ENCODE data around the gene COMMD2.
A peak's percentile ranks its signal among the peaks of the same experiment; 100 is the strongest.

COMMD2 gene

DNA sequence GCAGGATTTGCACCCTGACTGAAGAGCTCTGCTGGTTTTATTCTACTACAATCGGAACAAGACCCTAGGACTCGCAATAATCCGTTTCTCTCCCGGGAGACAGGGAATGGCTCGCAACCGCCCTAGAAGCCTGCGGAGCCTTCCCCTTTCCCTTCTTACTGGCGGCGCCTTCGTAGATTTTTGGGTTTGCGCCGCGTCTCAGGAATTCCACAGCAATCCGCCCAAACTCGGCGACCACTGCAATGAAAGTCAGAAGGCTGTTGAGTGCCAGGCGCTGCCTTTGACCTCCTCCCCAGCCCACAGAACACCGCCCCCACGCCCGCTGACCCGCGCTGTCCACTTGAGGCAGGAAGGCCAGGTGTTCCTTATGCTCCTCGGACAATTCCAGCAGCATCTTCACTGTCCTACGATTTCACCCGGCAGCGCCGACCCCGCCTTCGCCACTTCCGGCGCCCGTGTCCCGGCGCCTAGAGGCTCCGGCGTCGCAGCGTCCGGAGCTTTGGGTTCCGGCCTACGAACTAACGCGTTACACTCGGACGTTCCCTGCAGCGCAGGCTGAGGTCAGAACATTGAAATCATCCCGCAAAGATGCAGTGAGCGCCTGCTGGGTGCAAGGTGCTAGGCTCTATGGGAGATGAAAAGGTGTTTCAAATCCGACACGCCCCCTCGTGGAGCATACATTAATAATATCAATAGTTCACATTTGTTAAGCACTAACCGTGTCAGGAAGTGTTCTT is at the start of gene COMMD2:
Gene COMMD2, minus strand, starts transcription at position 439 of the 737 bp plus-strand sequence. Its CDS starts 45 bp downstream, at position 394.
- DNase-seq: peak; percentile 61 to 89 (median 77)
- intact Hi-C loops (cut with DNase I): no loop called here

DNA sequence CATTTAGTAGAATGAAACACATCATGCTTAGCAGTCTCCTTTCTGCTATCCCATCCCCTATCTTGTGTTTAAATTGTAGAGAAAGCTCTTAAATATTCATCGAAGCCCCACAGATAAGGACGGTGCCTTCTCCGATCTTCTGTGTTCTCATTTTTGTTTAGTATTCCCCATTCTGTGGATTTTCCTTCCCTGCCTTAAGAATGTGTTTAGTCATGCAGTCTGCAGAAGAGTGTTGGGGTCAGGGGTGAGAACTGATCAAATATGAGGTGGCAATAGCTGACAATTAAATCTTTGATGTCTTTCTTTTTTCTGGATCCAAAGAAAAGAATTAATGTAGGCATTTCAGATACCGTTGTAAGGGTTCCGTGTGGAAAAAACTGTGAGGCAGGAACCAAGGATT is 49.4 kb upstream of the COMMD2 start:
- intact Hi-C loops (cut with DNase I): no loop called here
- DNase-seq: no peak

DNA sequence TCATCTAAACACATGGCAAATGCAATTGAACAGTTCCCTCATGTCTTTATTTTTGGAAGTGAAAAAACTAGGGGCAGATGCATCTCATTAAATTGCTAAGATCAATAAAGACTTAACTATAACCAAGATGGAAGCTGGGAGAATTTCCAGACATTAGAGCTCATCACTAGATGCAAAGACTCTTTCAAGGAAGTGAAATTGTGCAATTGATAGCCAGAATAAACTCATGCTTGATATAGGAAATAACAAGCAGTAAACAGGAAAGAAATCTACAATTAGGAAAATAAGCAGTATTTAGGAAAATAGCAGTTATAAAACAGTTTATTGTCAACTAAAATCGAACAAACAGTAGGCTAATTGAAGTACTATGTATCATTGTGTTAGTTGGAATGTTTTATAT is 48.9 kb upstream of the COMMD2 start:
- intact Hi-C loops (cut with DNase I): no loop called here
- DNase-seq: no peak

DNA sequence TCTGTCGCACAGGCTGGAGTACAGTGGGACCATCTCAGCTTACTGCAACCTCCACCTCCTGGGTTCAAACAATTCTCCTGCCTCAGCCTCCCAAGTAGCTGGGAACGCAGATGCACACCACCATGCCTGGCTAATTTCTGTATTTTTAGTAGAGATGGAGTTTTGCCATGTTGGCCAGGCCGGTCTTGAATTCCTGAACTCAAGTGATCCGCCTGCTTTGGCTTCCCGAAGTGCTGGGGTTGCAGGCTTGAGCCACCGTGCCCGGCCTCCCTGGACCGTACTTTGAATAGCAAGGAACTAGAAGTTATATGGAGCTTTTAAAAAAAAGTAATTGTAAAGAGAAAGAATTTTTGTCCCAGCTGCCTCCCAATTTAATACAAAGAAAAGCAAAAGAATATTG is 48.4 kb upstream of the COMMD2 start:
- intact Hi-C loops (cut with DNase I): no loop called here
- no peak for DNase-seq

DNA sequence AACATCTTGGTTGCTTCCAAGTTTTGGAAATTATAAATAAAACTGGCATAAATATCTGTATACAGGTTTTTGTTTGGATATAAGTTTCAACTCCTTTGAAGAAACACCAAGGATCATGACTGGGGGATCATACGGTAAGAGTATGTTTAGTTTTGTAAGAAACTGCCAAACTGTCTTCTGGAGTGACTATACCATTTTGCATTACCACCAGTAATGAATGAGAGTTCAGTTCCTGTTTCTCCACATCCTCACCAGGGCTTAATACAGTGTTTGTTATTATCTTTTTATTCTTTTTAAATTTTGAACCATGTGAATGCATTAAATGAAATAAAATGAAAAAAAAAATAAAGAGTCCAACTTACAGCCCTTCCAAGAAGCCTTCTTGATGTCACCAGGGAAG is 43.7 kb upstream of the COMMD2 start:
- intact Hi-C loops (cut with DNase I): no loop called here

DNA sequence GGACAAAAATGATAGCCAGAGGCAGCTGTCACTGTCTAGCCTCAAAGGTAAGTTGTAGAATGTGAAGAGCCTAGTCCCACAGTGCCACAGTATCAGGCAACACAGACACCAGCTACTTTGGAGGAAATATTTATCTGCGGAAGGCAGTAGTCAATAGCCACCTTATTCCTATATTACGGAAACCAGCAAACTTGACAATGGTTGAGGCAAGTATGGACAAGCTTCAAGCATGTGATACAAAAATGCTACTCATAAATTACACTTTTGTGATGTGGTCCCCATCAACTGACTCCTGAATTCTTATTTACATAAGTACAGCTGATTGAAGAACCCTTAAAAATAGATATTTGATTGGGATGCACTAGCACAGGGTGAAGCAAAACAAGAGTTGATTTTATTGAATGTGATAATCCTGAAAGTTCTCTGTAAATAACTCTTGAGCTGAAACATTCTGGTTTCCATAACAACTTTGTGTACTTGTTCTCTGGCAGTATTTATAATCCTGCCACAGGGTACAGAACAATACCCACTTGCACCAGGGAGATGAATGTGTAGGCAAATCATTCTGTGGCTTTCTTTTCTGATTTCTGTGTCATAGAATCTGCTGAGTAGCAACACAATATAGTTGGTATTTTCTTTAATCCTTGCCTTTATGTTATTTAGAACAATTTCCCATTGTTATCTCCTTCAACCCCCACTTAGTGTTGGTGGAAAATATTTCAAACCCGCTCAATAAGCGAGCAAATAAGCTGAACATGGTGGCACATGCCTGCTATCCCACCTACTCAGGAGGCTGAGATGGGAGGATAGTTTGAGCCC is 40.4 kb upstream of the COMMD2 start, which contains the start of gene ANKUB1:
Gene ANKUB1, minus strand, starts transcription at position 103 of the 819 bp plus-strand sequence. CDS start 188 bp downstream, outside the sequence.
- intact Hi-C loops (cut with DNase I): no loop called here
- no peak for DNase-seq

More for the DNA sequence above, 43.7 kb upstream of the COMMD2 start:
- no peak for DNase-seq

DNA sequence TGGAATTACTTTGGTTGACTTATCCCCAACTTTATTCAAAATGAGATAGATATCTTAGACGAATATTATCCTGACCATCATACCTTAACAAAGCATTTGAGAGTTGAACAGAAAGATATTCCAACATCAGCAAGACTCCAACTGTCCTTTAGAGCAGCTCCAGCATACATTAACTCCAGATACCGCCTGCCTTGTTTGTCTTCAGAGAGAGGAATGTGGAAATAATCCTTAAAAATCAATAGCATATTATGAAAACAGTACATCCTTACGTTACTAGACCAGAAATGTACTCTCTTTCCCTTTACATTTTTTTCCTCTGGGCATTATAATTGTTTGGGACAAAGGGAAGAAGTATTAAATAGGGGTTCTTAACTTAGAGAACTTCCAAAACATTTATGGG is 38.4 kb upstream of the COMMD2 start:
- no peak for DNase-seq

DNA sequence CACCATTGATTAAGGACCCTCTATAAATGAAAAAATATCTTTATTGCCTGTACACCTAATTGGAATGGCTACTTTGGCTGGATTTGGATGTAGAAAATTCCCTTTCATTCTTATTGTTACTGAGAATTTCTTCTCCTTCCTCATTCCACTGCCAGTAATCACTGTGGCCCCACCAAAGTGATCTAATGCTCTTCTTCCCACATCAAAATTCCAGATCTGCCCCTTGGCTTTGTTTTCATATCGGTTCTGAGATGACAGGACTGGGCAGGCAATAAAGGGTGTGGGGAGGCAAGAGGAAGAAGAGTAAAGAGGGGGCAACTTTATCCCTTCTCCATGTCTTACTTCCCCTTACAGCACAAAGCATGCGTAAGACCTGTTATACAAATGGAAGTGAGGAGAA is 38.0 kb upstream of the COMMD2 start:
- intact Hi-C loops (cut with DNase I): no loop called here
- DNase-seq: no peak

More for the DNA sequence above, 38.4 kb upstream of the COMMD2 start:
- intact Hi-C loops (cut with DNase I): no loop called here

DNA sequence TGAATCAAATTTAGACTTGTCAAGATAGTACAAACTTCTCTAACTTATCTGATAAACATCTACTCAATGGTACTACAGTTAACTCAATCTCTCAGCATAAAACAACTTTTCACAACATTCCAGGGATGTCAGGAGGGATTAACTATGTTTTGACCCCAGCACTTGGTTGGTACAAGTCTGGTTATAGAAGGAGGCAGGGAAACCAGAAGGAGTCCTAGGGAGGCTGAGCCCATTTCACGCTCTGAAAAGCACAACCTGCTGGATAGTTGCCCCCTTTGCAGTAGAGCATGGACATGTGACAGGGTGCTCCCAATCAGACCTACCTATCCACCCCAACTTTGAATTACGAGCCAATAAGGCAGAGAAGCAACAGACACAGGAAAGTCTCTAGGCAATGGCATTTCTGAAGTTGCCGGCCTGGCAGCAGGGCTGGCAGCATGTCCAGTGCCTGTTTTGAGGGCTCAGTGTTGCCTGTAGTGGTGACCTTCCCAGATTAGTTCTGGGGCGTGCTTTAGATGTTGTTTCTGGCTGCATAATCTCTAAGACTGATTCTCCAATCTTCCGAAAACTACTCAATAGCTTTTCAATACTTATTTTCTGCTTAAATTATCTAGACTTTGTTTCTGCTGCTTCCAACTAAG is 31.9 kb upstream of the COMMD2 start:
- DNase-seq: no peak
- intact Hi-C loops (cut with DNase I): no loop called here

DNA sequence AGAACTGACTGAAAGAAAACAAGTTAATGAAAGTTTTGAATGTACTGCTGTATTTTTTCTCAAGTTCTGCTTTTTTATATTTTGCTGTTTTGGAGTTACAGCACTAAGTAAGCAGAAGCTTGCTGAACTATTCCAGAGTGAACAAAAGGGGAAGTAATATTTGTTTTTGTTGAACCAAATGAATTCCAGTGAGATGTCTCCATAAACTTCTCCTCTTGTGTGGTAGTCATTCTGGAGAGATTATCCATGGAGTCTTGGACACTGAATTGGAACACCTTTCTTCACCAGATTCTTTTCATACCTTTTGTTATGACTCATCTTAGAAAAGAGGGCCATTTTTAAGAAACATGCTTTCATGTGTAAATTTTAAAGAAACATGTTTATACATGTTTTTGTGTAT is 31.3 kb upstream of the COMMD2 start:
- no peak for DNase-seq
- intact Hi-C loops (cut with DNase I): no loop called here

DNA sequence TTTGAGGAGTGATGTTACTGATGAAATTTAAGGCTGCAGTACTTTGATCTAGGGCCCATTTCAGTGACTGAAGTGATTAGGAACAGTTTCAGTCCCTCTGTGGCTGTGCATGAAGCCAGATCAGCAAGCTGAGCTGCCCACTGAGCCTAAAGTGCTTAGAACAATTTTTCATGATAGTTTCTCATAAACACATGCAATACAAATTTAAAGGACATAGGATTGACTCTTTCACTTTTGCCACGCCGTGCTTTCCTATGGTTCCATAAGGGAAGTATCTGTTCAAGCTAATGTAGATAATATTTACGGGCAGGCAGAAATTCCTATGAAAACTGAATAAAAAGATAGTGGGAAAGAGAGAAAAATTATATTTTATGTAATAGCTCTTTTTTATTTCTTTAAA is 29.5 kb upstream of the COMMD2 start:
- intact Hi-C loops (cut with DNase I): no loop called here
- no peak for DNase-seq

DNA sequence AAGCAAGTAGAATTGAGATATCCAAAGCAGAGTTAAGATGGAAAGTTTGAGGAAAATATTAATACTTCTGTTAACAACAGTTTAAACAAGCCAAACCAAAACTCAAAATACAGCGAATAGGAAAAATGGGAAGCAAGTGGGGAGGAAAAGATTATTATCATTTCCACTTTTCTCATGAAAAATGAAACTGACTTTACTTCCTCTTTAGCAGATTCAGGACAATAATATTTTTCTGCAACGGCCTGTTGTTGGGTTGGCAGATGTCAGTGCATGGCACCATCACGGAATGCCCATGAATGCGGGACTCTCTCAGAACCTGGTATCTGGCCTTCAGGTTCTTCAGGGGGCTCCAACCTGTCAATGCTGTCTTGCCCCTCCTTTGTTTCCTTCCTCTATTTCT is 28.9 kb upstream of the COMMD2 start:
- no peak for DNase-seq

DNA sequence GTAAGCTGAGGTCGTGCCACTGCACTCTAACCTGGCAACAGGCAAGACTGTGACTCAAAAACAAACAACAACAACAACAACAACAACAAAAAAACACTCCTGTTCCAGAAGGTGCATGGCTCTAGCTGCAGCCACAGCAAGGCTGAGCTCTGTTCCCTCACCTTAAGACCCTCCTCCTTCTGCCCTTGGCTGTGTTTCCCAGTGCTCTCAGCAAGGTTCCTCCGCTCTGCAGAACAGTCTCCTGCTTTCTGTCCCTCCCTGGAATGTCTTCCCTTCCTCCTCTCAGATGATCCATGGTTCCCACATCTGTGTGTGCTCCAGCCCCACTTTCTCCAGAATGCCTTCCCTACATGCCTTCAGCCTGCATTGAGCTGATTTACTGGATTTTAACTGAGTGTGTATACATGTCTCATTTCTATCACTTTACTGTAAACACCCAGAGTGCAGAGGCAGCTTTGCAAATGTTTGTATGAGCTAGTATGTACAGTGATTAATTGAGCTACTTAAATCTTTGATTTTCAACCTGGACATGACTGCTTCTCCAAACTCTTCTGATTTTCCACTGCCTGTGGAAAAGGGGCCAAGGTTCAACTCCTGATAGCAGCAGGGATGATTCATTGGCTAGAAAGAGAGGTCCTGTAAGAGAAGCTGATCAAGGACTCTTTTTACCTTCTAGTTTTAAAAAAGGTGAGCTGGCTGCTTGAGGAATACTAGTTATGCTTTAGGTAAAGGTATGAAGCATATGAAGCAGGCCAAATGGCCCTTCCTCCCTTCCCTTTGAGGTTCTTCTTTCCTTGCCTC is 25.3 kb upstream of the COMMD2 start:
- intact Hi-C loops (cut with DNase I): no loop called here
- DNase-seq: no peak

More for the DNA sequence above, 28.9 kb upstream of the COMMD2 start:
- intact Hi-C loops (cut with DNase I): no loop called here

DNA sequence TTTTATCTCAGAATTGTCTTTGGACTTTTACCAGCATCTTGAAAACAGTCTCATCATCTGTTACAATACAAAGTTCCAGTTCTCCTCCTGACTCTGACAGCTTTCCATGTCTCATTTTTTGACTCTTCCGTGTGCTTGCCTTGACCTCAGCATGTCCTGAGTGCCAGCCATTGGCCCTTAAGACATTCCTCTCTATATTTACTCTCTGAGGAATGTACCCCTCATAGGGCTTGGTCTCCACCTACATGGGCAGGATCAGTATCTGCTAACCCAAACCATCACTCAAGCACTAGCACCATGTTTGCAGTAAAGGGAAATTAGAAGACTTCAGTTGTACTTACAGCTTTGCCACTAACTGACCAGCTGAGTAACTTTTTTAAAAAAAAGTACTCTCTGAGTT is 23.9 kb upstream of the COMMD2 start:
- intact Hi-C loops (cut with DNase I): no loop called here
- DNase-seq: no peak

DNA sequence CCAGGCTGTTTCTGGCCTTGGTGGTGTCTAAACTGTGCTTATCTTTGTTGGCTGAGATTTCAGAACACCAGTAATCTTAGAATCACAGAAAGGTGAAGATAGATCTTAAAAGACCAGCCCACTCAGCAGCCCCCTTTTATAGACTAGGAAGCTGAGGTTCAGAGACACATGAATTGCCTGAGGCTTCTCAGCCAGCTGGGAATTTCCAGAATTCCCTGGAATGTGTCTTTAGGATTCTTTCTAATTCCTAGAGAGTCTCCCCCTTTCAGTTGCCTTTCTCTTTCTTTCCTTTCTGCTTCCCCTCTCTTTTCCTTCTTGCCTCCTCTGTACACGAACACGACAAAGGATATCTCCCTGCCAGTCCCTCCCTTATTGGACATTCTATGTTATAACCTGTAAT is 20.6 kb upstream of the COMMD2 start:
- intact Hi-C loops (cut with DNase I): loop anchor here (5.0 kb wide), 1 partner anchor 34 kb away; no protein-coding TSS in a partner anchor

DNA sequence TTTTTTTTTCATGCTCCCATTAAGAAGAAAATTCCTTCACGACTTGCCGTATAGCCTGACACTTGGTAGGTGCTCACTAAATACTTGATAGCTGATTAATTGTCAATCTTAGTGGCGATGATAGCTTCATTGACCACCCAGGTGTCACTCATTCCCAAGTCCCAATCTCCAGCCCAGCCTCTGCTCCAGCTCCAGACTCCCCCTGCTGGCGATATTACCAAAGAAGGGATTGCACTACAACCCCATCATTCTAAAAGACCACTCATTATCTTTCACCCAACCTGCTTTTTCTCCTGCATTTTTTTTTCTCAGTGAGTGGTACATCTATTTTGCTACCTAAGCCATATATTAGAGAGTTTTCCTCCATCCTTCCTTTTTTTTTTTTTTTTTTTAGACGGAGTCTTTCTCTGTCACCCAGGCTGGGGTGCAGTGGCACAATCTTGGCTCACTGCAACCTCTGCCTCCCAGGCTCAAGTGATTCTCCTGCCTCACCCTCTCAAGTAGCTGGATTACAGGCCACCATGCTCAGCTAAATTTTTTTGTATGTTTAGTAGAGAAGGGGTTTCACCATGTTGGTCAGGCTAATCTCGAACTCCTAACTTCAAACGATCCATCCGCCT is 19.5 kb upstream of the COMMD2 start:
- DNase-seq: peak in 36 of 42 donors; percentile 7 to 87 (median 50)
- intact Hi-C loops (cut with DNase I): loop anchor here (5.0 kb wide), 1 partner anchor 36 kb away; no protein-coding TSS in a partner anchor

More for the DNA sequence above, 20.6 kb upstream of the COMMD2 start:
- no peak for DNase-seq

DNA sequence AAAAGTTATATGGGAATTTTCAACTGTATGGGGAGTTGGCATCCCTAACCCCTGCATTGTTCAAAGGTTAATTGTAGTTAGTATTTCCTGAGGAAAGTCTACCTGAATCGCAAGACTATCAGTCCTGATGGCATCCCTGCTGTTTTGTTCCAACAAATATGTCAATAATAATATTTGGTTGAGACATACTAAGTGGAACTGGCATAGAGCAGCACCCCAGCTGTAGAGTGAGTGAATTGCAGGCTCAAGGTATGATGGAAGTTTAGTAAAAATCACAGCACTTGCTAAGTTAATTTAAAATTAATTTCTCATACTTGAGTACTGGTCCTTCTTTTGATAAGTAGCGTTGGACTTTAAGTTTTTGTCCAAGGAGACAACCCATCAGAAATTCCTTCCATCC is 18.0 kb upstream of the COMMD2 start:
- DNase-seq: no peak
- intact Hi-C loops (cut with DNase I): loop anchor here (5.0 kb wide), 1 partner anchor 37 kb away; no protein-coding TSS in a partner anchor

DNA sequence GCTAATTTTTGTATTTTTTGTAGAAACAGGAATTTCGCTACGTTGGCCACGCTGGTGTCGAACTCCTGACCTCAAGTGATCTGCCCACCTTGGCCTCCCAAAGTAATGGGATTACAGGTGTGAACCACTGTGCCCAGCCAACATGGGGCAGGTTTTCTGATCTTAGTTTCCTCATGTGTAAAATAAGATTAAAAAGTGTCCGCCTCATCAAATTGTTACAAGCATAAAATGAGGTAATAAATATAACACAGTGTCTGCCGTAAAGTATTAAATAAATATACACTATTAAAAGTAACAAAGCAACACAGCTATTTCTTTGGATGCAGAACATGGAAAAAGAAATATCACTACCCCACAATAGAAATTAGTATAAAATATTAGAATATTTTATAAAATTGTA is 16.4 kb upstream of the COMMD2 start:
- DNase-seq: no peak
- intact Hi-C loops (cut with DNase I): loop anchor here (10.0 kb wide), 2 partner anchors 196 to 416 kb away; no protein-coding TSS in a partner anchor

Data from head of caudate nucleus (tissue), 42 donors.